NCI-H345 treated with DMSO at 0.1 percent for 48 hours (cell line): ENCODE results near the gene TEAD1.
A peak's percentile ranks its signal among the peaks of the same experiment; 100 is the strongest.

Source experiments
- DNase-seq: peaks from one replicate; lab custom pipeline; 2025; ENCODE audit not compliant: unreplicated experiment; lab: John Stamatoyannopoulos, UW

Gene TEAD1

DNA sequence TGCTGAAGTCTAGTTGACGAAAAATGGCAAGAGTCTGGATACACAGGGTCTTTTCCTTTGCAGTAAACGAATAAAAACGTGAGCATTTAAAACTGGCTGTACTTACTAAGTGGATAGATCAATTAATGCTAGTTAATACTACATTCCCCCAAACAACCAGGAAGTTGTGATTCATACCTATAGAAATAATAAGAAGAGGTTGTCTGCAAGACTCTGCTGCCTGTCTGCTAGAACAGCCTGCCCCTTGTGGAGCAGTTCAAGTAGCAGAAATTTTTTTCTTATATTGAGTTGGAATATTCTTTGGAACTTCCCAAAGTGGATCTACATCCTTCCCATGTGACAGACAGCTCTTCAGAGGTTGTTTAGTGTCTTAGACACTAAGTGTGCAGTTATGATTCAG is 86.8 kb downstream of the TEAD1 start:
- no peak for DNase-seq

DNA sequence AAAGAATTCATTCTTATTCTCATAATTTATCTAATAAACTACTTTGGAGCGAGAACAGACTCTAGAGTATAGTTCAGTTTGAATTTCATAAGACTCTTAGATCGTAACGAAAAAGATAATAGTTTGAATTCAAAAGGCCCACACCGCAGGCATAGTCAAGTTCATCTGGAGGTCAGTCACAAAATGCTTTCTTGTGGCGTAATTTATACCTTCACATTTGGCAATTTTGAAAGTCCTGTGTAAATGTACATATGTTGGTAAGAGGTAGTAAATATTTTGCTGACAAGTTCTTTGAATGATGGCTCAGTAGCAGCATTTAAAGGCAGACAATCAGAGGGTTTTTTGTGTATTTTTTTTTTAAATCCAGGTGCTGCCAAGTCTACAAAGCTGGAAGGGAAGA is 88.1 kb downstream of the TEAD1 start:
- DNase-seq, result no peak

DNA sequence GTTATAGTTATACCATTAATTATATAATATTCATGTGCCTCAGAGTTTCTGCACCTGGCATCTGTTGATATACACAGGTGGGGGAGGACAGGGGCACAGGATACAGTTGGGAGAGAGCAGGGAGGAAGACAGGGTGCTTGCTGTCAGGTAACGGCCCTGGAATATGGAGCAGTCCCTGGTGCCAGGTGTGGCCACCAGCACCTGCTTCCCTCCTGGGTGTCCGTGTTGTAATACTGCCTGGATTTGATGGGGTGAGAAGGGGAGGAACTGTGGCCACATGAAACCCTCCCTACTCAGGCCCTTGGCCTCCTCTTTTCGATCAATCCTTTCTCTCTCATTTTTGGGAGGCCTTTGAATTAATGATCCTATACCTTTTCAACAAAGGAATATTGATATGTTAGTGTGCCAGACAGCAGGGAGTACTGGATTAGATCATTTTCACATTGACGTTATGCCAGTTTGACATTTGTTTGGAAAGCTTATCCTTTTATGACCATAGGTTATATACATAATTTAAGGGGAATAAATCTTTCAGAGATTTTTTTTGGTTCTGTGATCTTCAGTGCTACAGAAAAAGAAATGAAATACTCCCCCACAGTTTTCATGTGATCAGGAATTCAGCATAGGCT is 88.6 kb downstream of the TEAD1 start:
- DNase-seq, result peak; percentile 21

DNA sequence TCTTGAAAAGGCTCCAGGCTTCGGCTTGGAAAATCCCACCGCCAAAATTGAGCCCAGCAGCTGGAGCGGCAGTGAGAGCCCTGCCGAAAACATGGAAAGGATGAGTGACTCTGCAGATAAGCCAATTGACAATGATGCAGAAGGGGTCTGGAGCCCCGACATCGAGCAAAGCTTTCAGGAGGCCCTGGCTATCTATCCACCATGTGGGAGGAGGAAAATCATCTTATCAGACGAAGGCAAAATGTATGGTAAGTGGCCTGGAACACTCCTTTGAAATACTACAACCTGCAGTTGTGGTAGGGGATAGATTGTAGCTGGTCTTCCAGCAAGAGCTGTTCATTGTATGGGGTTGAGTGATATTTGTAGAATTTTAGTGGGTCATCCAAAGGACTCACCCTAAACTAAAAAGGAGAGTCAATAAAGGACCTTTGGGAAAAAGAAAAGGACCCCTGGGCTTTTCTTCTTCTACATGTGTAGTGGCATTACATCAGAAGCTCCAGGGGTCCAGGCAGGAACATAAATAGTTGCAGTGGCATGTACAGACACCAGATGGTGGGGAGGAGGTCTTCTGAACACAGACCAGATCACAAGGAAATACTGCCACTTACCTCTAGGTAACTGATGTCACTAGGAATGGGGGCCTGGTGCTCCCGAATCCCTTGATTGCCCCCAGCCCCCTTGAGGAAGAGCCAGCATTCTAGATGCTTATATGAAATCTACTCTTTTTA is 90.1 kb downstream of the TEAD1 start:
- DNase-seq, result no peak

DNA sequence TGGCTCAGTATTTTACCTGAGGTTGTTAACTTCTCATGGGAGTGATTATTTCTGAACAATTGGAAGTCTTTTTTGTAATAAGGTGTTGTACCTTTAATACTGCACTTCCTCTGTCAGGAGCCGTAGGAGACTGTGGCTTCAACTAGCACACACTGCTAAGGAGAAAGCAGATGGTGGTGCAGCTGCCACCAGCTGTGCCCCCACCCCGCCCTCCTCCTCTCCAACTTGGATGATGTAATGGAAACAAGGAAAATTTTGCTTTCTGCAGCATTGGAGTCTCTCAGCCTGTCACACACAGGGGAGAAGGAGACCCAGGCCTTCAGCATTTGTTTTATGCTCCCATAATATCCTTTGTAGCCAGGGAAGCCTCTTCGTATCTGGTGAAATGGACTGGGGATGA is 91.2 kb downstream of the TEAD1 start:
- peak; percentile 50 for DNase-seq

- DNase-seq, result no peak
These were observed 92.8 kb downstream of the TEAD1 start for GRCh38 chr11:12767027-12767426.

- no peak for DNase-seq
These were observed 93.4 kb downstream of the TEAD1 start for GRCh38 chr11:12767577-12767976.

DNA sequence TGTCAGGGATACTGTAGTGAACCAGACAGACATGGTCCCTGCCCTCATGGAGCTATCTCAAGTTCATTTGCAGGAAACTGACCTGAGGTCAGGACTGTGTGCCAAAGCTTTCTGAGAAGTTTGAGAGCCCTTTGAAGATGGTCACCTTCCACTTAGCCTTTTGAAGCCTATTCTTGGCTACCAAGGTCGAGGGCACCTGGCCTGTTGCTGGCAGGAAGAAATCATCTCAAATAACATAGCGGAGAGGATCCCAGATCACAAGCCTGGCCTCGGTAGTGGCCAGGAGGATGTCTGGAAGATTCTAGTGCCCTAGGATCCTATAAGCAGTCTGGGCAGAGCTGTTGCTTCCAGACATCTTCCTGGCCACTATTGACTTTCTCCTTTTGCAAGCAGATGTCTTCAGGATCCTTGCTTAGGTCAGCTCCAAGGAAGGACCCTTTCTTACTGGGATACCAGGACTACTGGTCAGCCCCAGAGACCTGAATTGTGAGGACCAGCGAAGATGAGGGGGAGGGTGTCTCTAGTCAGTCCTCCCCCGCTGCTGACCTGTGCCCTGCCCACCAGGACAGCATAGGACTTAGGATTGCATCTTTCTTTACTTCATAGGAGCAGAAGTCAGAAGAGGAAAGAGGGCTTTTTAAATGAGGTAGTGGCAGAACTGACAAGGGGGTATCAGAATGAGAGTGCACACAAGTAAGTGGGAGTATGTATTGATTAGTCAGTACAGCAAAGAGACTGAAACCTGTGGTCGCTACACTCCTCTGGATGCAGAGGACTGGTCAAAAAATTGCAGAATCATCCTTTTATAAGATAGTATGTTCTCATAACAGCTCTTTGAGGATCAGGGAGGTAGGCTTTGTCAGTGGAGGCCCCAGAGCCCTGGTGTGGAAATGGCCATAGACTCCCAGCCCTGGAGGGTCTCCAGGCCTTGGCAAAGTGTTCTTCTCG is 94.8 kb downstream of the TEAD1 start:
- no peak for DNase-seq

- no peak for DNase-seq
These were observed 95.7 kb downstream of the TEAD1 start for GRCh38 chr11:12769834-12770345.

DNA sequence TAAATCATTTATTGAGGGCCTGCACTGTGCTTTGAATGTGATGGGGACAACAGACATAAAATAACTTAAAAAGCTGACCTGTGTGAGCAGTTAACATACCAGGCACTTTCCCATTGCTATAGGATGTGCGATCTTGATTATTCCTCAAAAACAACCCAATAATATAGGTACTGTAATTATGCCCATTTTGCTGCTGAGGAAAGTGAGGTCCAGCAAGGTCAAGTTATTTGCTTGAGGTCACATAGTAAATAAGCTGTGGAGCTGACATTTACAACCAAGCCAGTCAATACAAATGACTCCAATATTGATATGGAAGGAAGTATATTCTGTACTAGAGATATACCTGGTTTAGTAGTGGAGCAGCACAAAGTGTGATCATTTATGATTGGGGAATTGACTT is 96.2 kb downstream of the TEAD1 start:
- DNase-seq, result no peak

GRCh38 chr11:12770966-12771597 is 96.9 kb downstream of the TEAD1 start:
- DNase-seq, result no peak

- no peak for DNase-seq
These were observed 97.7 kb downstream of the TEAD1 start for GRCh38 chr11:12771875-12772274.

DNA sequence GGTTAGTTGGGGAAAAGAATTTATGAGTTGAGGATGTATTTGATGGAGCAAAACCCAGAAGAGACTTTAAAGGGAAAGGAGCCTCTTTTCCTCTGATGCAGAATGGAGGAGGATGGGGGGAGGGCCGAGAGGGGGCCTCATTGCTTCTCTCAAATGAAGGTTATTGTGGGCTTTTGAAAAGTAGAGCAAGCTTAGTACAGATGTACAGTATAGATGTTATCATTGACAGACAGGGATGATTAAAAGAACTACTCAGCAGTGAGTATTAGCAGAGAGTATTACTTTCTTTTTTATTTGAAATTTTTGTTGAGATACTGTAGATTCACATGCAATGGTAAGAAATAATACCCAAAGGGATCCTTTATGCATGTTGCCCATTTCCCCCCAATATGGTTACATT is 98.1 kb downstream of the TEAD1 start:
- DNase-seq, result no peak

DNA sequence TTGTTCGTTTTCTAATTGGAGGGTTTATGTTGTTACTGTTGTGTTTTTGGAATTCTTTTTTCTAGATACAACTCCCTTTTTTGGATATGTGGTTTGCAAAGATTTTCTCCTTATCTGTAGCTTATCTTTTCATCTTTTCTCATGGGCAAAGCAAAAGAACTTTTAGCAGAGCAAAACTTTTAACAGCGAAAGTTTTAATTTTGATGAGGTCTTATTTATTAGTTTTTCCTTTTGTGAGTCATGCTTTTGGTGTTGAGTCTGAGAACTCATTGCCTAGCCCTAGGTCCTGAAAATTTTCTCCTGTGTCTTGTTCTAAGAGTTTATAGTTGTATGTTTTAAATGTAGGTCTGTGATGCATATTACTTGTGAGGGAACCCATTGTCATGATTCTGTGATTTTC is 99.4 kb downstream of the TEAD1 start:
- no peak for DNase-seq

- DNase-seq, result no peak
These were observed 101.7 kb downstream of the TEAD1 start for GRCh38 chr11:12775955-12776354.

GRCh38 chr11:12777208-12777874 is 103.1 kb downstream of the TEAD1 start:
- DNase-seq, result no peak

GRCh38 chr11:12778240-12778905 is 104.2 kb downstream of the TEAD1 start:
- DNase-seq, result no peak

DNA sequence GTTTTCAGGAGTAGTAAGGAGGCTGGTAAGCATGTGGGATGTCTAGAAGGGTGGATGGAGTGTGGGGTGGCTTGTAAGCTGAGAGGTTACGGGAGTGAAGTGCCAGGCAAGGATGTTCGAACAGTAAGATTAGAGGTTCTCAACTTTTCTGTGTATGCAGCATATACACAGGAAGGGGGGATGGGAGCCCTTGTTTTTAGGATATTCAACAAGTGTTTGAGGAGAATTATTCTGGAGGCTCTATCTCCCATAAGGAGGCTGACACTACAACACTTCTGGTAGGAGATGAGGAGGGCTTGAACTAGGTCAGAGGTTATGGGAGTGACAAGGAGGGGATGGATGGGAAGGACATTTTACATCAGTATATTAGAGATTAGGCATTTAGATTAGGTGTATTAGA is 109.5 kb downstream of the TEAD1 start:
- no peak for DNase-seq

DNA sequence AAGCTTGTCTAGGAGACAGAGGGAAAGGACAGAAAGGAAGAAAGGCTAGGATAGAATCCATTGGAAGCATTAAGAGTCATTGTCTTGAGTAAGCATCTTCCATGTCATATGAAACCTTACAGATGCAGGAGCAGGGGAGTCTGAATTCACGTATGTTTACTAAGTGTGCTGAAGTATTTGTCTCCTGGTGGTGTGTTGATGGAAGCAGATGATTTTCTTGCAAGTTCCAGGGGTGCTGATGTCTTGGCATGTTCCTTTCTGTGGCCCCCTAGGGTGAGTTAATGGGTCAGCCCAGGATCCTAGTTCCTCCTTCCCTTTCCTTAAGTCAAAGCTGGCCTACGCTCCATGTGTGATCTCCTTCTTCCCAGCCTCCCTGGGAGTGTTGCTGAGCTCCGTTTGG is 110.2 kb downstream of the TEAD1 start:
- DNase-seq, result no peak

DNA sequence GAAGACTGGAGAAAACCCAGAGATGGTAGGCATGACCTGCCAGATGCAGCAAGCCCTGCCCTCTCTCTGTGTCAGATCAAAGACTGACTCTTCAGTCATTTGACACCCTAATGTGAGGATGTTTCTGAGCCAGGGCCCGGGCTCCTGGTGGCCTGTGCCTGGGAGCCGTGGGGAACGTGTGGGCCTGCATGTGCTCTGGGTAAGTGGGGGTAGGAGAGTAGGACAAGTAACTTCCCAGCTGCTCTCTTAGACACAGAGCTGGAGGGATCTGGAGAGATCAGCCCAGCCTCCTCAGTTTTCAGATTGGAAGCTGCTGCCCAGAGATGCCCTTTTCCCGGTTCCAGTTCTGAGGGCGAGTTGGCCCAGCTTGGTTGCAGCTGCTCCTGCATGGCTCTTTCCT is 110.8 kb downstream of the TEAD1 start:
- no peak for DNase-seq
